Pericardium fibroblast (primary cell): Measurements from ENCODE around the gene FRMD7. TPM values are rescaled to one million over a fixed set of nuclear protein-coding genes. Genes with fewer than 3 reads are reported as not detected.

Experiments
- total RNA-seq: library from RNA; depleted of rRNA; stranded (reverse); fragments of >200 nt; gene quantifications from 2 replicates; pipeline ENCODE4 v1.2.3, GENCODE V29; 2015

The FRMD7 gene, protein sequence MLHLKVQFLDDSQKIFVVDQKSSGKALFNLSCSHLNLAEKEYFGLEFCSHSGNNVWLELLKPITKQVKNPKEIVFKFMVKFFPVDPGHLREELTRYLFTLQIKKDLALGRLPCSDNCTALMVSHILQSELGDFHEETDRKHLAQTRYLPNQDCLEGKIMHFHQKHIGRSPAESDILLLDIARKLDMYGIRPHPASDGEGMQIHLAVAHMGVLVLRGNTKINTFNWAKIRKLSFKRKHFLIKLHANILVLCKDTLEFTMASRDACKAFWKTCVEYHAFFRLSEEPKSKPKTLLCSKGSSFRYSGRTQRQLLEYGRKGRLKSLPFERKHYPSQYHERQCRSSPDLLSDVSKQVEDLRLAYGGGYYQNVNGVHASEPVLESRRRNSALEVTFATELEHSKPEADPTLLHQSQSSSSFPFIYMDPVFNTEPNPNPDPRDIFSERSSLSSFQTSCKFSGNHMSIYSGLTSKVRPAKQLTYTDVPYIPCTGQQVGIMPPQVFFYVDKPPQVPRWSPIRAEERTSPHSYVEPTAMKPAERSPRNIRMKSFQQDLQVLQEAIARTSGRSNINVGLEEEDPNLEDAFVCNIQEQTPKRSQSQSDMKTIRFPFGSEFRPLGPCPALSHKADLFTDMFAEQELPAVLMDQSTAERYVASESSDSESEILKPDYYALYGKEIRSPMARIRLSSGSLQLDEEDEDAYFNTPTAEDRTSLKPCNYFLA
- total RNA-seq: not detected in 2 replicates

GRCh38 chrX:132127743-132128142 is at the start of gene FRMD7:
TSS of gene FRMD7 (minus strand) at chrX:132128020. CDS start at chrX:132127844, 176 bp downstream.

Other genes starting within 250 kb of the FRMD7 start
- gene STK26, start 104.7 kb downstream of the FRMD7 start, total RNA-seq: 0.85 and 4.9 TPM in 2 replicates
- gene RAP2C, start 91.4 kb upstream of the FRMD7 start, total RNA-seq: 13.9 and 20.1 TPM in 2 replicates